Caco-2 (cell line): ENCODE data around the gene CPEB1. TPM values are rescaled to one million over a fixed set of nuclear protein-coding genes. Genes with fewer than 3 reads are reported as not detected.
"Not testable (repeated sequence)": the region's sequence is repeated elsewhere in the genome, so short reads cannot be mapped to it uniquely, and the experiment has no call there.

Experiments
- BruUV-seq: library from RNA; stranded (reverse); fragments of 400-500 nt; replicated peaks from 2 replicates; lab custom pipeline; 2021; lab: Mats Ljungman, UMichigan
- CTCF ChIA-PET: fragments of 300-600 bp; sonication (Branson Sonifier 250); formaldehyde crosslinking; loops from one replicate; lab custom pipeline; 2022; ENCODE audit warnings: antibody characterized with exemption; lab: Charles Lee
- POLR2A ChIA-PET: fragments of 300-600 bp; sonication (Branson Sonifier 250); formaldehyde crosslinking; loops from one replicate; lab custom pipeline; 2022; ENCODE audit warnings: antibody characterized with exemption; lab: Charles Lee
- DNase-seq, 2 experiments: peaks; one replicate each; pipeline versions ENCODE4 v3.0.0 to v3.0.0-alpha.2; 2020 to 2022
- H3K27me3 ChIP-seq: replicated peaks from 2 replicates; pipeline ENCODE4 v1.6.0; 2011; ENCODE audit warnings: low read length; ENCODE audit not compliant: control insufficient read depth, insufficient read depth
- H3K36me3 ChIP-seq: 2 replicates; pipeline ENCODE4 v1.5.1; 2011; ENCODE audit warnings: low read length; ENCODE audit not compliant: control insufficient read depth, insufficient read depth
- H3K4me1 ChIP-seq: fragments of 250-450 bp; sonication (Bioruptor Pico); 2 replicates; pipeline ENCODE4 v1.5.1; 2020; ENCODE audit warnings: mild to moderate bottlenecking
- H3K4me3 ChIP-seq: 2 replicates; pipeline ENCODE4 v1.5.1; 2011; ENCODE audit warnings: low read depth, mild to moderate bottlenecking, control low read depth, low read length
- H3K9me3 ChIP-seq: fragments of 250-450 bp; sonication (Bioruptor Pico); 2 replicates; pipeline ENCODE4 v1.5.1; 2020; ENCODE audit warnings: mild to moderate bottlenecking, moderate library complexity
- H3K27ac Mint-ChIP-seq: one replicate; pipeline ENCODE4 v1.8.0; 2022; ENCODE audit warnings: mixed read lengths; ENCODE audit not compliant: unreplicated experiment
- H3K27me3 Mint-ChIP-seq: one replicate; pipeline ENCODE4 v1.8.0; 2022; ENCODE audit warnings: mixed read lengths; ENCODE audit not compliant: insufficient read depth, unreplicated experiment
- H3K36me3 Mint-ChIP-seq: one replicate; pipeline ENCODE4 v1.8.0; 2022; ENCODE audit warnings: mild to moderate bottlenecking, mixed read lengths; ENCODE audit not compliant: insufficient read depth, unreplicated experiment
- H3K4me1 Mint-ChIP-seq: one replicate; pipeline ENCODE4 v1.8.0; 2022; ENCODE audit warnings: low read depth, mixed read lengths; ENCODE audit not compliant: unreplicated experiment
- H3K4me3 Mint-ChIP-seq: one replicate; pipeline ENCODE4 v1.8.0; 2022; ENCODE audit warnings: mild to moderate bottlenecking, moderate library complexity, mixed read lengths; ENCODE audit not compliant: unreplicated experiment
- H3K9me3 Mint-ChIP-seq: one replicate; pipeline ENCODE4 v1.8.0; 2022; ENCODE audit warnings: mixed read lengths; ENCODE audit not compliant: unreplicated experiment
- intact Hi-C: fragments of 100-400 bp; cut with micrococcal nuclease; formaldehyde crosslinking; loops from one replicate; pipeline ENCODE4 v1.10.0; 2022; ENCODE audit not compliant: unreplicated experiment
- total RNA-seq: library from RNA; stranded (reverse); gene quantifications from 2 replicates; pipeline ENCODE4 v1.2.3, GENCODE V29; 2022
- TF ChIP-seq, protein P1 (sequence below), 2 experiments: fragments of 200-600 bp in 1 of 2; IDR thresholded peaks; 1 replicate in 1 of 2; 2 replicates in 1 of 2; pipeline versions ENCODE4 v1.5.1 to v1.8.0; 2011 to 2022; ENCODE audit warnings: antibody characterized with exemption in 1 of 2, control low read depth in 1 of 2, inconsistent platforms in 1 of 2, low read depth in 1 of 2, low read length in 1 of 2, mild to moderate bottlenecking in 1 of 2, moderate library complexity in 1 of 2; ENCODE audit not compliant: insufficient read depth in 1 of 2, severe bottlenecking in 1 of 2, unreplicated experiment in 1 of 2

Gene CPEB1
- total RNA-seq, 1 experiment from 2014 or later: 0.82 TPM

DNA sequence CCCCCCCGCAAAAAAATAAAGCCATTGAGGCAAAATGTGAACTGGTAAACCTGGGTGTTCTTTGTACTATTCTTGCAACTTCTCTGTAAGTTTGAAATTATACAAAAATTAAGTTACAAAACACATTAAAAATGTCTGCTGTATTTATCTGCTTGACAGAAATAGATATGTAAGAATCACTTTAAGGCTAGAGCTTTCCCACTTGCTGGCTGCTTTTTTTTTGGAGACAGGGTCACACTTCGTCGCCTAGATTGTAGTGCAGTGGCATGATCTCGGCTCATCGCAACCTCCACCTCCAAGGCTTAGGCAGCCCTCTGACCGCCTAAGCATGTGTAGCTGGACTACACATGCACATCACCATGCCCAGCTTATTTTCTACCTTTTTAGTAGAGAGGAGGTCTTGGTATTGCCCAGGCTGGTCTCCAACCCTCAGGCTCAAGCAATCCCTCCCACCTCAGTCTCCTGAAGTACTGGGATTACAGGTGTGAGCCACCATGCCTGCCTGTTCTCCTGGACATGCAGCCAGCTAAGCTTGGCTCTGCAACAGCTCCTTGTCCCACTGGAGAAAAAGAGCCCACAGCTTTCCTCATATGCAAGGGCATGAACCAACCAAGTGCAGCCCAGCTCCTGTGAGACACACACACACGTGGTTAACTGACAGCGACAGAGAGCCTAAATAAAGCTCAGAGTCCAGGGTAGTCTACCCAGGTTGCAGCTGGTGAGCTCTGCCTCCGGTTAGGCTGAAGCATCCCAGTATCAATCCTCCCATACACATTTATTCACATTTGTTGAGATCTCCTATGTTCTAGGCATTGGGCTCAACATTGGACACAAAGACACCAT is 111.4 kb downstream of the CPEB1 start:
- Mint-ChIP-seq H3K36me3 (peaks cover 80% of the 10 kb centered on the region), H3K27ac (peak overlapping the region; percentile 35), H3K27me3 (no peaks in the 10 kb centered on the region), H3K4me1 (peaks cover 10% of the 10 kb centered on the region), H3K4me3 (no peak overlapping the region), H3K9me3 (no peaks in the 10 kb centered on the region)
- DNase-seq: no peak
- peaks cover 12% of the 10 kb centered on the region for H3K4me1 ChIP-seq
- H3K27me3 ChIP-seq: no peaks in the 10 kb centered on the region
- H3K4me3 ChIP-seq: no peak overlapping the region
- intact Hi-C loops: no loop called here
- TF ChIP-seq, protein P1, sequence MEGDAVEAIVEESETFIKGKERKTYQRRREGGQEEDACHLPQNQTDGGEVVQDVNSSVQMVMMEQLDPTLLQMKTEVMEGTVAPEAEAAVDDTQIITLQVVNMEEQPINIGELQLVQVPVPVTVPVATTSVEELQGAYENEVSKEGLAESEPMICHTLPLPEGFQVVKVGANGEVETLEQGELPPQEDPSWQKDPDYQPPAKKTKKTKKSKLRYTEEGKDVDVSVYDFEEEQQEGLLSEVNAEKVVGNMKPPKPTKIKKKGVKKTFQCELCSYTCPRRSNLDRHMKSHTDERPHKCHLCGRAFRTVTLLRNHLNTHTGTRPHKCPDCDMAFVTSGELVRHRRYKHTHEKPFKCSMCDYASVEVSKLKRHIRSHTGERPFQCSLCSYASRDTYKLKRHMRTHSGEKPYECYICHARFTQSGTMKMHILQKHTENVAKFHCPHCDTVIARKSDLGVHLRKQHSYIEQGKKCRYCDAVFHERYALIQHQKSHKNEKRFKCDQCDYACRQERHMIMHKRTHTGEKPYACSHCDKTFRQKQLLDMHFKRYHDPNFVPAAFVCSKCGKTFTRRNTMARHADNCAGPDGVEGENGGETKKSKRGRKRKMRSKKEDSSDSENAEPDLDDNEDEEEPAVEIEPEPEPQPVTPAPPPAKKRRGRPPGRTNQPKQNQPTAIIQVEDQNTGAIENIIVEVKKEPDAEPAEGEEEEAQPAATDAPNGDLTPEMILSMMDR (IDR thresholded peaks at IDR 0.05; ENCODE audit: insufficient read depth in 1 of 2, low read depth in 1 of 2, low read length in 1 of 2, severe bottlenecking in 1 of 2, unreplicated experiment in 1 of 2): no peak
- POLR2A ChIA-PET: no interaction called here
- CTCF ChIA-PET: no interaction called here
- BruUV-seq: no TSS peak
- no peaks in the 10 kb centered on the region for H3K9me3 ChIP-seq
- H3K36me3 ChIP-seq: peaks cover 11% of the 10 kb centered on the region

DNA sequence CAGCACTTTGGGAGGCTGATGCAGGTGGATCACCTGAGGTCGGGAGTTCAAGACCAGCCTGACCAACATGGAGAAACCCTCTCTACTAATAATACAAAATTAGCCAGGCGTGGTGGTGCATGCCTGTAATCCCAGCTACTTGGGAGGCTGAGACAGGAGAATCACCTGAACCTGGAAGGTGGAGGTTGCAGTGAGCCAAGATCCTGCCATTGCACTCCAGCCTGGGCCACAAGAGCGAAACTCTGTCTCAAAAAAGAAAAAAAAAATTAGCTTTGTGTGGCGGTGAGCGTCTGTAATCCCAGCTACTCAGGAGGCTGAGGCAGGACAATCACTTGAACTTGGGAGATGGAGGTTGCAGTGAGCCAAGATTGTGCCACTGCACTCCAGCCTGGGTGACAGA is 112.0 kb downstream of the CPEB1 start:
- Histone ChIP-seq H3K36me3 (peaks cover 11% of the 10 kb centered on the region), H3K4me1 (peaks cover 12% of the 10 kb centered on the region)
- POLR2A ChIA-PET, intact Hi-C loops, H3K4me3 Mint-ChIP-seq, DNase-seq, H3K27me3 ChIP-seq, H3K9me3 Mint-ChIP-seq, H3K4me3 ChIP-seq, H3K9me3 ChIP-seq, BruUV-seq, H3K27me3 Mint-ChIP-seq, H3K27ac Mint-ChIP-seq, CTCF ChIA-PET: not testable (repeated sequence)
- Mint-ChIP-seq H3K4me1 (peaks cover 10% of the 10 kb centered on the region), H3K36me3 (peaks cover 73% of the 10 kb centered on the region)

DNA sequence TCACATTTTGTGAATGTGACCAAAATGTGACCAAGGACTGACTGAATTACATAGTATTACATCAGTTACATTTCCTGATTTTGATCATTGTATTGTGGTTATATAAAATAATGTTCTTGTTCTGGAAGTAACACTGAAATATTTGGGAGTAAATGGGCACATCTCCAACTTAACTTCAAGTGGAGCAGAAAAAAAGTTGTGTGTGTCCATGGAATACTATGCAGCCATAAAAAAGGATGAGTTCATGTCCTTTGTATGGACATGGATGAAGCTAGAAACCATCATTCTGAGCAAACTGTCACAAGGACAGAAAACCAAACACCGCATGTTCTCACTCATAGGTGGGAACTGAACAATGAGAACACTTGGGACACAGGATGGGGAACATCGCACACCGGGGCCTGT is 112.7 kb downstream of the CPEB1 start:
- Mint-ChIP-seq H3K36me3 (peaks cover 67% of the 10 kb centered on the region), H3K4me1 (peaks cover 10% of the 10 kb centered on the region)
- H3K4me3 Mint-ChIP-seq, H3K9me3 Mint-ChIP-seq, BruUV-seq, H3K27me3 ChIP-seq, DNase-seq, H3K27me3 Mint-ChIP-seq, CTCF ChIA-PET, H3K27ac Mint-ChIP-seq, intact Hi-C loops, H3K9me3 ChIP-seq, POLR2A ChIA-PET, H3K4me3 ChIP-seq: not testable (repeated sequence)
- peaks cover 12% of the 10 kb centered on the region for H3K4me1 ChIP-seq
- peaks cover 11% of the 10 kb centered on the region for H3K36me3 ChIP-seq

DNA sequence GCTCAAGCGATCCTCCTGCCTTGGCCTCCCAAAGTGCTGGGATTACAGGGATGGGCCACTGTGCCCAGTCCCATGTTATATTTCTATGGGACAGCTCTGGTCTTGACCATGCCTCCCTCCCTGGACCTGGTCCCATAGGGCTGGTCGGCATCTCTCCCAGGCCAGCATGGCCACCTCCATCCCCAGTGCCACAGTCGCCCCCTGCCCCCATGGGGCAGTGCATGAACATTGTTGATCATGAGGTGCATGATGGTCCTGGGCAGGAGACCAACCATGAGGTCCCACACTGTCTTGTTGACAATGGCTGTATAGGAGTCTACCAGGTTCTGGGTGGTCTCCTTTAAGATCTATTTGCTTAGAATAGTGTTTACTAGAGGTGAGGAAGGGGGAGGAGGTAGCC is 113.4 kb downstream of the CPEB1 start:
- BruUV-seq: no TSS peak
- Mint-ChIP-seq H3K4me3 (no peak overlapping the region), H3K27me3 (no peaks in the 10 kb centered on the region), H3K4me1 (peaks cover 7% of the 10 kb centered on the region), H3K9me3 (no peaks in the 10 kb centered on the region), H3K27ac (no peak overlapping the region), H3K36me3 (peaks cover 60% of the 10 kb centered on the region)
- peaks cover 11% of the 10 kb centered on the region for H3K4me1 ChIP-seq
- intact Hi-C loops: no loop called here
- POLR2A ChIA-PET: no interaction called here
- DNase-seq: no peak
- no peaks in the 10 kb centered on the region for H3K9me3 ChIP-seq
- no peaks in the 10 kb centered on the region for H3K27me3 ChIP-seq
- TF ChIP-seq, protein P1 (IDR thresholded peaks at IDR 0.05; ENCODE audit: insufficient read depth in 1 of 2, low read depth in 1 of 2, low read length in 1 of 2, severe bottlenecking in 1 of 2, unreplicated experiment in 1 of 2): no peak
- H3K4me3 ChIP-seq: no peak overlapping the region
- H3K36me3 ChIP-seq: peaks cover 11% of the 10 kb centered on the region
- CTCF ChIA-PET: no interaction called here
